GM13976 (cell line): Measurements from ENCODE around the gene ZNF836.

ENCODE experiments used
- DNase-seq: peaks from one replicate; pipeline ENCODE4 v3.0.0; 2012; ENCODE audit warnings: low spot score
- in situ Hi-C: fragments of 300-500 bp; cut with MboI; formaldehyde crosslinking; loops from one replicate; pipeline ENCODE4 v1.12.0; 2022; ENCODE audit warnings: low sequenced_read_pairs, mixed read lengths, inconsistent platforms; ENCODE audit not compliant: unreplicated experiment
- TF ChIP-seq, protein P1 (sequence below): IDR thresholded peaks from 2 replicates; pipeline ENCODE4 v1.5.1; 2012; ENCODE audit warnings: borderline replicate concordance, mild to moderate bottlenecking; ENCODE audit not compliant: insufficient read depth; ENCODE audit errors: extremely low read depth, missing control alignments, control extremely low read depth

Gene ZNF836

DNA sequence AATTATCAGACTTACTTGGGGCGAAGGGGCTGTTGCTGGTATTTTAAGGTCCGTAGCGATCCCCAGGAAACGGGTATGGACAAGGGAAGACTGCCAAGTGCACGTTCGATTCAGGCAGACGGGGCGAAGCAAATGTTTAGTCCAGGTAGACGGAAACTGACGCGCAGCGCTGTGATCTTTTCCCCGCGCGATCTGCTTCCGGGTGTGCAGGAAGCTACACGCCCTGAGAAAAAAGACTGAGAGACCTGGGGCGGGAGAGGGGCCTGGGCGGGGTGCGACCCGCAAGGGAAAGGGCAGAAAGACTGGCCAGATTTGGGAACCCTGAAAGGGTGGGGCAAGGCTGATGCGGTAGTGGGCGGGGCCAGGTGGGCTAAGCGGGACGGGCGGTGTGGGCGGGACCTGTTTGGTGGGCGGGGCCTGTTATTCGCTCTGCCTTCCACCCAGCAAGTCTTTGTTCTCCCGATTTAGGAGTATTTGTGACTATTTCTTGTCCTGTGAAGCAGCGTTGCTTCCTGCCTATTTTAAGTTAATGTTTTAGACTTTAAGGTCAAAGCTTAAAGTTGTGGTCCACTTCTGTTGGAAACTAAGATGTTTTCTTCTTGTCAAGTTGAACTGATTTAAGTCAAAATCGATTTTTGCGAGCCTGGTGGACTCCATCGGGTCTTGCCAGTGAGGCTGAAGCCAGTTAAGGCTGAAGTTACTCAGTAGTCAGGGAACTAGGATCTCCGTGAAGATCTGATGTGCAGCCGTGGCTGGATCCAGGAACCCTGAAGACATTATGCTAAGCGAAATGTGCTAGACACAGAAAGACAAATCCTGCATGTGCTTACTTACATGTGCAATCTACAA, at the start of gene ZNF836:
Gene ZNF836, minus strand, starts transcription at position 301 of the 849 bp plus-strand sequence. CDS start 3,549 bp downstream, outside the sequence.
- TF ChIP-seq, protein P1, sequence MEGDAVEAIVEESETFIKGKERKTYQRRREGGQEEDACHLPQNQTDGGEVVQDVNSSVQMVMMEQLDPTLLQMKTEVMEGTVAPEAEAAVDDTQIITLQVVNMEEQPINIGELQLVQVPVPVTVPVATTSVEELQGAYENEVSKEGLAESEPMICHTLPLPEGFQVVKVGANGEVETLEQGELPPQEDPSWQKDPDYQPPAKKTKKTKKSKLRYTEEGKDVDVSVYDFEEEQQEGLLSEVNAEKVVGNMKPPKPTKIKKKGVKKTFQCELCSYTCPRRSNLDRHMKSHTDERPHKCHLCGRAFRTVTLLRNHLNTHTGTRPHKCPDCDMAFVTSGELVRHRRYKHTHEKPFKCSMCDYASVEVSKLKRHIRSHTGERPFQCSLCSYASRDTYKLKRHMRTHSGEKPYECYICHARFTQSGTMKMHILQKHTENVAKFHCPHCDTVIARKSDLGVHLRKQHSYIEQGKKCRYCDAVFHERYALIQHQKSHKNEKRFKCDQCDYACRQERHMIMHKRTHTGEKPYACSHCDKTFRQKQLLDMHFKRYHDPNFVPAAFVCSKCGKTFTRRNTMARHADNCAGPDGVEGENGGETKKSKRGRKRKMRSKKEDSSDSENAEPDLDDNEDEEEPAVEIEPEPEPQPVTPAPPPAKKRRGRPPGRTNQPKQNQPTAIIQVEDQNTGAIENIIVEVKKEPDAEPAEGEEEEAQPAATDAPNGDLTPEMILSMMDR = no peak
- in situ Hi-C loops = no loop called here
- DNase-seq = peak; percentile 93

DNA sequence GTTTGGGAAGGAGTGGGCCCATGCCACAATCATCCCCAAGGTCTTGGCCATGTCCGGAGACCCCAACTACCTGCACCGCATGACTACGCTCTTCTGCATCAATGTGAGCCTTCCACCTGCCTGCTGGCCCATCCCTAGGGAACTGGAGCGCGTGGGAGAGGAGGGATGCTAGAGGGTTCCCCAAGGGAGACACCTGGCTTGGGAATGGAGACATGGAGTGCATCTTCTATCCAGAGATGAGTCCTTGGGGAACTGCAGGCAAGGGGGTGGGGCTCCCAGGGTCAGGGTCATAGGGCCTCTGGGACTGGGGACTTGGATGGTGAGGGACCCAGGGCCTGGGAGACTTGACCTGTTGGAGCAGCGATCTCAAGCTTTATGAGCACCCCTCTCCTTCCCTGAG, 49.6 kb upstream of the ZNF836 start:
- no peak for DNase-seq
- in situ Hi-C loops = no loop called here
- TF ChIP-seq, protein P1 = no peak

DNA sequence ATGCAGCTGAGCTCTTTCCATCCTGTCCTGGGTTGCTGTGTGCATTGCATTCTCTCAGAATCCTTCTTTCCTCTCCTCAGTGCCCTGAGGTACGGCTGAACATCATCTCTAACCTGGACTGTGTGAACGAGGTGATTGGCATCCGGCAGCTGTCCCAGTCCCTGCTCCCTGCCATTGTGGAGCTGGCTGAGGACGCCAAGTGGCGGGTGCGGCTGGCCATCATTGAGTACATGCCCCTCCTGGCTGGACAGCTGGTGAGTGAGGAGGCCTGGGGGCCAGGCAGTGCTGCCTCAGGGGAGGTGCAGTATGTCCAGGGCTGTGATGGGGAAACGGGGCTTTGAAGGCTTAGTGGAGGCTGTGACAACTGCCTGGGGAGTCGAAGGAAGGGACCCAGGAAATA, 48.2 kb upstream of the ZNF836 start:
- no peak for DNase-seq
- TF ChIP-seq, protein P1 = no peak
- in situ Hi-C loops = no loop called here

DNA sequence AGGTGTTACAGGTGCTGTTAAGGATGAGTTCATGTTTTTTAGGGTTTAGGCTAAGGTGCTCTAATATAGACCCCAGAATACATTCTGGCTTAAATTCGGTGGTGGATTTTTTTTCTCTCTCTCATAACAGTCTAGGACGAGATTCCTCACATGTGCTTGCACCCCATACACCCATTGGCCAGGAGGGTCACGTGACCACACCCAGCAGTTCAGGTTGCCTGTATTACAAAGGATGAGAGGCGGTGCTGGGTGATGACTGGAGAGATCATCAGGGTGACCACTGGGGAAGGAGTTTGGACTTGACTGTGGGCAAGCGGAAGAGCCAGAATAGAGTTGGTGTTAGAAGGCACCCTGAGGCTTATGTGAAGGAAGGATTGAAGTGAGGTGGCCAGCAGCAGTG, 46.2 kb upstream of the ZNF836 start:
- in situ Hi-C loops = no loop called here
- TF ChIP-seq, protein P1 = no peak
- no peak for DNase-seq

DNA sequence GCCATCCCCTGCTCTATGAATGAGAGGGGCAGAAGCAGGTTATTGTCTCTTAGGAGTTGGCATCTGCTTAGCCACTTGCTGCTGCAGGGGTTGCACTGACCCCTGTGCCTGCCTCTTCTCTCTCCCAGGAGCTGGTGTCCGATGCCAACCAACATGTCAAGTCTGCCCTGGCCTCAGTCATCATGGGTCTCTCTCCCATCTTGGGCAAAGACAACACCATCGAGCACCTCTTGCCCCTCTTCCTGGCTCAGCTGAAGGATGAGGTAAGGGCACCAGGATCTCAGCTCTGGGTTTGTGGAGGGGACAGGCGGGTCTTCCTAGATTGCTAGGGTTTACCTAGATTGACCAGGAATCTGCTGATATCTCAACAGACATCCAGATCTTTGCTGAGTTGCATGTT, 45.0 kb upstream of the ZNF836 start:
- in situ Hi-C loops = no loop called here
- no peak for DNase-seq
- TF ChIP-seq, protein P1 = no peak

DNA sequence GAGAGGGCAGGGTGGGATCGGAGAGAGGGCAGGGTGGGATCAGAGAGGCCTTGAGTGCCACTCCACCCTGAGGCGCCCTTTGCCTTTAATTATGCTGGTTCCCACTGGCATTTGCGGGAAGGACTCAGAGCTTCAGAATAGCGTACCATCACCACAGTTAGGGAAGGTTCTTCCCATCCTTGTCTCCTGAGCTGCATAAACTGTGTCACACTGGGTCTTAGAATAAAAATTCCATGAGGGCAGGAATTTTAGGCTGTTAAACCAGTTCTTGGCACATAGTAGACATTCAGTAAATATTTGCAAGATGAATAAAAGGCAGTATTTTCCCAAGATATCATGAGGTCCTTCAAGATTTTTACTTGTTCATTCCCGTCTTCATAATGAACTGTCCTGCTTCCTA, 42.8 kb upstream of the ZNF836 start:
- in situ Hi-C loops = no loop called here
- no peak for DNase-seq

More for the DNA sequence above, 42.8 kb upstream of the ZNF836 start:
- TF ChIP-seq, protein P1 = no peak
